GM19099 (cell line): Measurements from ENCODE around the gene SDK1.

ENCODE experiments used
- POLR2A ChIP-seq: IDR thresholded peaks from 3 replicates; pipeline ENCODE4 v1.6.1; 2011; ENCODE audit warnings: low read depth; ENCODE audit not compliant: insufficient read length; ENCODE audit errors: extremely low read depth

SDK1 gene

DNA sequence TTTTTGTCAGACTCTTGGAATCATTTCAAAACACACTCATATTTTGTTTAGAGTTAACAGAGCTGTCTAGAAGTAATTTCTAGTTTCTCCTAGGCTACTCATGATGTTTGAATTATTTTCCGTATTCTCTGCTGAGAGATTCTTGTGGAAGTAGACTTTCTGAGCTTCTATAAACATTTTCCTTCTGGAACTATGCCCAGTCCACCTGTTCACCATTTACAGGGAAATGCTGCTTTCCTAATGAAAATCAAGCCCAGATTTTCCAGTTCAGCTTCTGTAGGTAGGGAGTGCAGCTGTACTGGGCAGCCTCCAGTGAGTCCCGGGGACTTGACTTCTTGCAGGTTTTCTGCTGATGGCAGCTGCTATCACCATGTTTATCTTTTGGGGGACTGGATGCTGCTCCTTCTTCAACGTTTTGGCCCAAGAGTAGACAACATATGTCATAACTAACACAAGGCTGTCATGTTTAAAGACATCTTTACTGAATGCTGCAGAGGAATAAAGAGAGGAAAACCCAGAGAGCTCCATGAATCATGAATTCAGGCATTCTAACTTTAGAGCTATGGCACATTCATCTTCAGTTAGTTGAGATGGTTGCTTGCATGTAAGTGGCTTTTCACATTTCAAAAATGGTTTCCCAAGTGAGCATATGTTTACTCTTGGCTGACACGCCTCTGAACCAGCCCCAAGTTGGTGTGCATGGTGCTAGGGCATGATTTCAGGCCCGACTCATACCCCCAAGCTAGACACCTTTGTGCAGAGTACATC, 85.6 kb downstream of the SDK1 start:
- no peak for TF ChIP-seq POLR2A

GRCh38 chr7:3393862-3394261, 92.8 kb downstream of the SDK1 start:
- no peak for TF ChIP-seq POLR2A

- TF ChIP-seq POLR2A: no peak
Measured at GRCh38 chr7:3397324-3397723, 96.3 kb downstream of the SDK1 start.

DNA sequence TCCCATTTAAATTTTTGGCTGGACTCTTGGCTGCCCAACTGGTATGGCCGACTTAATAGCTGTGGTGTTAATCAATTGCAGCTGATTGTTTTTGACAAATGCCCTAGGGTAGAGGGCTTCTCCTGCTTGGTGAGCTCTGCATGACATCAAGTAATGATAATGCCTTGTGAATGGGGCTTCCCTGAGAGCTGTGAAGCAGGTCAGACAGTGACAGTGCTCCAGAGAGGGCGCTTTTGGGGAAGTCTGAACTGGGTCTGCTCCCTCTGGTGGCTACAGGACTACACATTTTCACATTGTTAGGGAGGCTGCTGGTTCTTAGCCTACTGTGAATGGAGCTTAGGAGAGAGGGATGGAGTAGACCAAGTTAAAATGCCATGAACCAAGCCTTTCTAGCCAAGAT, 98.8 kb downstream of the SDK1 start:
- no peak for TF ChIP-seq POLR2A

DNA sequence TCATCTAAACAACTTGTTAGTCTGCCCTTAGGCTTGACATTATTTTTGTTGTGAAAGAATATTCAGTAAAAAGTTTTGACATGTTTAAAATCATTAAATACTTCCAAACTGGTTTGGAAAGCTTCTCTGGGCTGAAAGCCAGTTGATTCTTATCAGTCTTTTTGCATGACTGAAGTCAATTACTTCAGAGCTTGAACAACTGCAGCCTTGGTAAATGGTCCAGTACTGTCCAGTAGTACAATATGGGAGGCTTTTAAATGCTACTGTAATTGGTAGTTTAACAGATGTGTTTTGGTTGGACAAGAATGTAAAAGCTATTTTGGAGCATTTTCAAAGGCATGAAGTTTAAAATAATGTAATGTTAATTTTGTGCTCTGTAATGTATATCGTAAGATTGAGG, 103.4 kb downstream of the SDK1 start:
- no peak for TF ChIP-seq POLR2A

GRCh38 chr7:3408814-3409595, 108.0 kb downstream of the SDK1 start:
- TF ChIP-seq POLR2A: no peak

- no peak for TF ChIP-seq POLR2A
Measured at GRCh38 chr7:3412871-3413270, 111.8 kb downstream of the SDK1 start.

DNA sequence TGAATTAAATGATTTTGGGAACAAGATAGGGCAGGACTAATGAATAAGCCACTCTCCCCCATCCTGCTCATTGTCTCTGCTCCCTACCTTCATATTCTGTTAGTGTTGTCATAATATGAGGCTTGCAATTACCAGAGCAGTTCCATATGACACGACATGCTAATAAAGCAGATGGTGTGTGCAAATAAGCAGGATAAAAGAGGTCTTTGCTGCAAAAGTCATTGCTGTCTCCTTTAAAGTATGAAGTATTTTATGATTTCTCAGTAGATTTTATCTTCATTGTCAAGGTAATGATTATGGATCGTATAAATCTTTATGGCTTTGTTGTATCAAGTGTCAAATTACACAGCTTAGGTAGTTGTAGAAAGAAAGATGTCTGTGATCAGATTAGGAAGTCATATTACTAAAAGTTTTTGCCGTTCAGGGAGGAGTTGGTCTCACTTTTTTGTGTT, 114.8 kb downstream of the SDK1 start:
- no peak for TF ChIP-seq POLR2A

DNA sequence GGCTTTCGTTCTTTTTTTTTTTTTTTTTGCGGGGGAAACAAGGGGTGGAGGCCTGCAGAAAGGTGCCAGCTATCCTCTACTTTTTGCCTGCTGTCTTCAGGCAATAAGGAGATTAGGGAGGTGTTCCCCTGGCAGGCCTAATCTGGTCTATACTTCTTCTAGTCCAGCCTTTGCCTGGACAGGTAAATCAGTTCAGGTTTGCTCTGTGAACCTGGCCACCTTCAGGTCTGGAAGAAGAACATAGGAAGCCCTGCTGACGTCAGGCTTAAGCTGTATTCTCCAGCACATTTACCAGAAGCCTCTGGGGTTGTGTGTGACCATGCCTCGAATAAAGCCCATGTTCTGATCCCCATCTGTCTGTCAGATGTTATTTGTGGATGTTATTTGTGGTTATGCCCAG, 115.4 kb downstream of the SDK1 start:
- TF ChIP-seq POLR2A: no peak

- TF ChIP-seq POLR2A: no peak
Measured at GRCh38 chr7:3425087-3425486, 124.0 kb downstream of the SDK1 start.

DNA sequence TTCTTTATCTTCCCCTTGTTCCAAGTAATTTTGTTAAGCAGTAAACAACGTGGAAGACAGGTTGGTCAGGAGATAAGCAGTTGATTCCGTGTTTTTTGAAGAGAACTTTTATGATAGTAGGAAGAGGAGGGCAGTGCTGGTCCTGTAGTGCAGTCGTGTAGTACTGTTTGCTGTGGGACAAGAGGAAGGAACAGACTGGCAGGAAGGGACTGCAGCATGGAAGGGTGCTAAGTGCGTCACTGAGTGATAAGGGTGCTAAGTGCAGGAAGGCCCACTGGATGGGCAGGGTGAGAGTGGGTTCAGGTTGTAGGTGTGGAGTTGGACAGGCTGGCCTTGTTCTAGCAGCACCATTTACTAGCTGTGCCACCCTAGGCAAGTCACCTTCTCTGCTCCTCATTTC, 125.0 kb downstream of the SDK1 start:
- no peak for TF ChIP-seq POLR2A

GRCh38 chr7:3427957-3428356, 126.9 kb downstream of the SDK1 start:
- no peak for TF ChIP-seq POLR2A

DNA sequence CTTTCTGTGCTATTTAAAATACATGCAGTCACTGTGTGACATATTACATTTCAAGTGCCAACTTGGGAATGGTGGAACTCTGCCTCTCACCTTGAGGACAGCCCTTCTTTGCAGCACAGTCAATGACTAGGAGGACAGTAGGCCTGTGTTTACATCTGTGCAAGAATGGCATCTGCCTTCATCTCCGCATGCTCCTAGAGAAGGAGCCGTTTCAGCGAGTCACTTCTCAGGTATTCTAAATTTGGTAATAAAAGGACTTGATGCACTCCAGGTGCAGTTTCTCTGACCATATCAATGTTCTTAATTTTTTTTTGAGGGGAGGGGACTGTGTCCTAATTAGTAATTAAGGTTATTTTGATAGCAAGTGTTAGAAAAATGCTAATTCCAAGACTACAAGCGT, 128.9 kb downstream of the SDK1 start:
- TF ChIP-seq POLR2A: no peak

DNA sequence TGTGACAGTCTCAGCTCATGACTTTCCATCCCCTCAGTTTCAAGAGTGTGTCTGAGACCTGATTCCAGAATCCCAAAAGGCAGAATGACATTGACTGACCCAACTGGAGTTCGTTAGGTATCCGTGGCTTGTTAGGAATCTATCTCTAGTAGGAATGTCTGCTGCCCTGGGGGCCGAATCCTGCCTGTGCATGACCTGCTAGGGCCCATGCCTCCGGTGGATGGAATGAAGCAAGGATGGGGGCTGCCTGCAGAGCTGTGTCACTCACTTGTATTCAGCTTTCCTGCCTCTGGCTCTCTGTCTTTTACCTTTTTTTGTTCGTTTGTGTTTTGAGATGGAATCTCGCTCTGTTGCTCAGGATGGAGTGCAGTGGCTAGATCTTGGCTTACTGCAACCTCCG, 129.5 kb downstream of the SDK1 start:
- TF ChIP-seq POLR2A: no peak

DNA sequence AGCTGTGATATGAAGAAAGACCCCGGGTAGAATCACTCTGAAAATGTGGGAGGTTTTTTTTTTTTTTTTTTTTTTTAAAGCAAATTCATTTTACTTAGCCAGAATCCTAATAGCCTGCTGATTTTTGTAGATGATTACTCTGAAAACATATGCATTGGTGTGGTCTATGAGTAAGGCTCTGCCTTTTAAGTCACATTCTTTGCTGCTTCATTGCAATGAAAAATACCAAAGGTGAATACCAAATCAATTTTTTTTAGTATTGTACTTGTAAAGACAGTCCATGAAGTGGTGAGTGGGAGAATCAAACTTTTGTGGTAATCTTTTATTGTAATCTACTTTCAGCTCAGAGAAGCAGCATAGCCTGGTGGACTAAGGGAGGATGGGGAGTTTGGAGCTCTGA, 130.3 kb downstream of the SDK1 start:
- no peak for TF ChIP-seq POLR2A

DNA sequence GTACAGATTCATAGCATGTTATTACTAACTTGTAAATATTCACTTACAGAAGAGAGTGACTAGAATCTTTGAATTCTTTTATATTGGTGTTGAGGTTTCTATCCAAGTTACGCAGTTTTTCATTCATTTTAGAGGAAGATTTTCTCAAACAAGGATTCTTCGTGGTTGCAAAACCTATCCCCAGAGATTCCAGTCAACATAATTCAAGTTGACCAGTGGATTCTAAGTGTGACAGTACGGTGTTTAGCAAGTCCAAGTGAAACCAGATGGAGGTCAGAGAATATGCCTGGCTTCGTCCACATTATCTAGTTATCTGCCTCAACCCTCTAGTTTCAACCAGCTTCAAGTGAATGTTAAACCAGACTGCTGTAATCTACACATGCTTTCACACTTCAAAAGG, 131.9 kb downstream of the SDK1 start:
- TF ChIP-seq POLR2A: no peak

GRCh38 chr7:3434611-3435010, 133.6 kb downstream of the SDK1 start:
- no peak for TF ChIP-seq POLR2A

GRCh38 chr7:3436112-3436511, 135.1 kb downstream of the SDK1 start:
- TF ChIP-seq POLR2A: no peak
